Liver (tissue), 9 donors: Measurements from ENCODE around the gene OR2K2. TPM values are rescaled to one million over a fixed set of nuclear protein-coding genes. Genes with fewer than 3 reads are reported as not detected.
"Not testable (repeated sequence)": the region's sequence is repeated elsewhere in the genome, so short reads cannot be mapped to it uniquely, and the experiment has no call there.

ENCODE experiments used
- DNase-seq: peaks from one replicate; pipeline ENCODE4 v3.0.0-alpha.2; 2017; ENCODE audit warnings: low spot score
- H3K27ac ChIP-seq, 2 donors: one replicate each; pipeline ENCODE4 v1.7.0; 2013; ENCODE audit warnings: inconsistent platforms in 2 of 2, low read length in 2 of 2, control low read depth in 1 of 2, low read depth in 1 of 2, mild to moderate bottlenecking in 1 of 2
- H3K27me3 ChIP-seq, 4 donors: one replicate each; pipeline versions ENCODE4 v1.6.1 to v1.7.0; 2013; ENCODE audit warnings: low read length in 3 of 4, inconsistent platforms in 1 of 4, mild to moderate bottlenecking in 1 of 4, moderate library complexity in 1 of 4; ENCODE audit not compliant: control insufficient read depth in 4 of 4, insufficient read depth in 4 of 4
- H3K36me3 ChIP-seq, 4 donors: one replicate each; pipeline versions ENCODE4 v1.6.1 to v1.7.0; 2013; ENCODE audit warnings: low read length in 3 of 4, mild to moderate bottlenecking in 3 of 4, low read depth in 1 of 4, moderate library complexity in 1 of 4; ENCODE audit not compliant: control insufficient read depth in 4 of 4, insufficient read depth in 3 of 4
- H3K4me1 ChIP-seq, 4 donors: one replicate each; pipeline versions ENCODE4 v1.6.1 to v1.7.0; 2013; ENCODE audit warnings: low read length in 3 of 4, mild to moderate bottlenecking in 3 of 4, moderate library complexity in 1 of 4; ENCODE audit not compliant: control insufficient read depth in 4 of 4, insufficient read depth in 4 of 4
- H3K4me3 ChIP-seq, 3 donors: one replicate each; pipeline versions ENCODE4 v1.6.1 to v1.7.0; 2013; ENCODE audit warnings: low read length in 3 of 3, control low read depth in 1 of 3, low read depth in 1 of 3, mild to moderate bottlenecking in 1 of 3
- H3K9ac ChIP-seq, 2 donors: one replicate each; pipeline ENCODE4 v1.7.0; 2013; ENCODE audit warnings: low read length in 2 of 2, mild to moderate bottlenecking in 2 of 2, moderate library complexity in 2 of 2, control low read depth in 1 of 2, low read depth in 1 of 2
- H3K9me3 ChIP-seq, 4 donors: one replicate each; pipeline versions ENCODE4 v1.6.1 to v1.7.0; 2013; ENCODE audit warnings: low read length in 3 of 4; ENCODE audit not compliant: control insufficient read depth in 4 of 4
- EGR1 ChIP-seq, 2 donors: IDR thresholded peaks; 2 replicates each; pipeline ENCODE4 v1.6.1; 2016 to 2018; ENCODE audit warnings: antibody characterized with exemption in 2 of 2, low read depth in 2 of 2
- GABPA ChIP-seq, 2 donors: IDR thresholded peaks in 1 of 2; conservative IDR thresholded peaks in 1 of 2; 2 replicates each; pipeline ENCODE4 v1.6.1; 2016; ENCODE audit warnings: antibody characterized with exemption in 2 of 2, mild to moderate bottlenecking in 1 of 2, moderate library complexity in 1 of 2
- HNF4A ChIP-seq, 2 donors: conservative IDR thresholded peaks; 2 replicates each; pipeline ENCODE4 v1.6.1; 2016; ENCODE audit warnings: antibody characterized with exemption in 2 of 2, mild to moderate bottlenecking in 2 of 2
- RAD21 ChIP-seq, 2 donors: IDR thresholded peaks; 2 replicates each; pipeline ENCODE4 v1.6.1; 2016; ENCODE audit warnings: antibody characterized with exemption in 2 of 2, mild to moderate bottlenecking in 2 of 2
- RXRA ChIP-seq, 2 donors: IDR thresholded peaks; 2 replicates each; pipeline ENCODE4 v1.6.1; 2017 to 2018; ENCODE audit warnings: antibody characterized with exemption in 2 of 2, mild to moderate bottlenecking in 1 of 2
- SP1 ChIP-seq: IDR thresholded peaks from 2 replicates; pipeline ENCODE4 v1.6.1; 2018; ENCODE audit warnings: antibody characterized with exemption, mild to moderate bottlenecking
- YY1 ChIP-seq: IDR thresholded peaks from 2 replicates; pipeline ENCODE4 v1.6.1; 2016; ENCODE audit warnings: antibody characterized with exemption, mild to moderate bottlenecking
- WGBS: extraction: QIAGEN DNeasy Blood & Tissue Kit; methylation state at CpG from one replicate; pipeline ENCODE4 v1.1.7; 2013; 5-methylcytosine and 5-hydroxymethylcytosine counted together
- polyA plus RNA-seq, 2 donors: library from polyadenylated mRNA; stranded (reverse) in 1 of 2; unstranded in 1 of 2; fragments of 200-250 nt in 1 of 2; fragments of >200 nt in 1 of 2; fragmentation: Nextera tagmentation in 1 of 2; extraction: Ambion mirVana in 1 of 2; gene quantifications; one replicate each; pipeline versions ENCODE4 v1.2.1 to v1.2.3, GENCODE V29; 2013 to 2015
- total RNA-seq, 2 donors: library from RNA; depleted of rRNA; stranded (reverse); fragments of >200 nt; gene quantifications; one replicate each; pipeline ENCODE4 v1.2.3, GENCODE V29; 2014
- TF ChIP-seq, protein P1 (sequence below): IDR thresholded peaks from 2 replicates; pipeline ENCODE4 v1.6.1; 2016; ENCODE audit warnings: antibody characterized with exemption
- TF ChIP-seq, protein P2 (sequence below): IDR thresholded peaks from 2 replicates; pipeline ENCODE4 v1.6.1; 2016; ENCODE audit warnings: antibody characterized with exemption
- TF ChIP-seq, protein P3 (sequence below): IDR thresholded peaks from 2 replicates; pipeline ENCODE4 v1.6.1; 2016; ENCODE audit warnings: antibody characterized with exemption, mild to moderate bottlenecking
- donor health status: healthy.
- donor health status: healthy.
- donor health status: healthy.
- donor health status: healthy.
- donor health status: healthy.

OR2K2 gene
- total and polyA plus RNA-seq, 4 donors: not detected

DNA sequence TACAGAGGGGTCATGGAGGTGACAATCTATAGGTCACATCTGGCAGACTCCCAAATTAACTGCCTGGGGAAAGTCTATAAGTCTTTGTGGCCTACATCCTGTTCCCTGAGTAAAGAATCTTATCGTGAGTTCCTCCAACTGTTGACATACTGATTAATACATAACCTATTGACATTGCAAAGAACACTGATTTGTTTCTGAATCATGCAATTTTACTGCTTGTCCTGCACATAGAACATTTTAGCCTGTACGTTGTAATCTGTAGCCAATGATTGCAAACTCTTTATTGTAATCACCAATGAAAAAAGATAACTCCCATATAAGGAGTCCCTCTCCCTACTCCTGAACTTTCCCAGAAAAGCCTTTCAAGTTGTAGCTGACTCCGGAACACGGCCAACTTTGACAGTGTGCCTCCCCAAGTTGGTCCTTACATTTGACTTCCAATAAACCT, 18.8 kb upstream of the OR2K2 start (continued):
- TF ChIP-seq, protein P1, sequence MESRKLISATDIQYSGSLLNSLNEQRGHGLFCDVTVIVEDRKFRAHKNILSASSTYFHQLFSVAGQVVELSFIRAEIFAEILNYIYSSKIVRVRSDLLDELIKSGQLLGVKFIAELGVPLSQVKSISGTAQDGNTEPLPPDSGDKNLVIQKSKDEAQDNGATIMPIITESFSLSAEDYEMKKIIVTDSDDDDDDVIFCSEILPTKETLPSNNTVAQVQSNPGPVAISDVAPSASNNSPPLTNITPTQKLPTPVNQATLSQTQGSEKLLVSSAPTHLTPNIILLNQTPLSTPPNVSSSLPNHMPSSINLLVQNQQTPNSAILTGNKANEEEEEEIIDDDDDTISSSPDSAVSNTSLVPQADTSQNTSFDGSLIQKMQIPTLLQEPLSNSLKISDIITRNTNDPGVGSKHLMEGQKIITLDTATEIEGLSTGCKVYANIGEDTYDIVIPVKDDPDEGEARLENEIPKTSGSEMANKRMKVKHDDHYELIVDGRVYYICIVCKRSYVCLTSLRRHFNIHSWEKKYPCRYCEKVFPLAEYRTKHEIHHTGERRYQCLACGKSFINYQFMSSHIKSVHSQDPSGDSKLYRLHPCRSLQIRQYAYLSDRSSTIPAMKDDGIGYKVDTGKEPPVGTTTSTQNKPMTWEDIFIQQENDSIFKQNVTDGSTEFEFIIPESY: peak; percentile 39
- TF ChIP-seq HNF4A (conservative IDR thresholded peaks at IDR 0.05) (peak; percentile 59), EGR1 (IDR thresholded peaks at IDR 0.05; ENCODE audit: low read depth in 2 of 2) (no peak)

DNA sequence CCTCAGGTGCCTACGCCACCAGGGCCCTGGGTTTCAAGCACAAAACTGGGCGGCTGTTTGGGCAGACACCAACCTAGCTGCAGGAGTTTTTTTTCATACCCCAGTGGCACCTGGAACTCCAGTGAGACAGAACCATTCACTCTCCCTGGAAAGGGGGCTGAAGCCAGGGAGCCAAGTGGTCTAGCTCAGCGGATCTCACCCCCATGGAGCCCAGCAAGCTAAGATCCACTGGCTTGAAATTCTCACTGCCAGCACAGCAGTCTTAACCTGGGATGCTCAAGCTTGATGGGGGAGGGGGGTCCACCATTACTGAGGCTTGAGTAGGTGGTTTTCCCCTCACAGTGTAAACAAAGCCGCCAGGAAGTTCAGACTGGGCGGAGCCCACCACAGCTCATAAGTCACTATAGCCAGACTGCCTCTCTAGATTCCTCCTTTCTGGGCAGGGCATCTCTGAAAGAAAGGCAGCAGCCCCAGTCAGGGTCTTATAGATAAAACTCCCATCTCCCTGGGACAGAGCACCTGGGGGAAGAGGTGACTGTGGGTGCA, 4.4 kb upstream of the OR2K2 start:
- not testable (repeated sequence) for H3K9ac ChIP-seq, H3K9me3 ChIP-seq, H3K4me3 ChIP-seq, H3K27me3 ChIP-seq, H3K4me1 ChIP-seq, H3K27ac ChIP-seq, DNase-seq, H3K36me3 ChIP-seq
- WGBS: 84% methylated on average over 5 of the region's 5 CpGs

DNA sequence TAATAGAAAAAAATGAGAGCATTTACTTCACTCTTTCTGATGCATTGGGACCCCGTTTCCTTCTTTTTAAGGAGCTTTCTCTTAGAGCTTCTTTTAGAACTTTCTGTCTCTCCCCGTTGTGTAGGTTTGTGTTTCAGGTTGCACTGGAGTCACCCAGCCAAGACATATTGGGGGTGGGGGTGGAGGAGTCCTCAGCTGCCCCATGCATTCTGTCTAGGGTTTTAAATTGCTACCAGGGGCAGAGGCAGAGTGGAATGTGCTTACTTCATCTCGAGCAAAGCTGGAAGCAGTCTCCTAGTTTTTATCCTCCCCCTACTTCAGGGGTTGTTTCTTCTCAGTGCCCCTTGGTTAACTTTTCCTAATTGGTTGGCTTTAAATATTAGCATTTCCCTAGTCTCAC, 9.4 kb downstream of the OR2K2 start:
- Histone ChIP-seq H3K4me1 (no peaks in the 10 kb centered on the region), H3K9ac (no peak overlapping the region), H3K36me3 (no peaks in the 10 kb centered on the region), H3K27ac (no peak overlapping the region), H3K9me3 (no peaks in the 10 kb centered on the region), H3K4me3 (no peak overlapping the region), H3K27me3 (no peaks in the 10 kb centered on the region)
- TF ChIP-seq RXRA (IDR thresholded peaks at IDR 0.05) (no peak), YY1 (no peak), GABPA (IDR thresholded peaks at IDR 0.05 in 1 of 2, conservative IDR thresholded peaks at IDR 0.05 in 1 of 2) (no peak), SP1 (no peak), HNF4A (conservative IDR thresholded peaks at IDR 0.05) (no peak), RAD21 (IDR thresholded peaks at IDR 0.05) (no peak)
- TF ChIP-seq, protein P2, sequence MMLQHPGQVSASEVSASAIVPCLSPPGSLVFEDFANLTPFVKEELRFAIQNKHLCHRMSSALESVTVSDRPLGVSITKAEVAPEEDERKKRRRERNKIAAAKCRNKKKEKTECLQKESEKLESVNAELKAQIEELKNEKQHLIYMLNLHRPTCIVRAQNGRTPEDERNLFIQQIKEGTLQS: no peak
- TF ChIP-seq, protein P1: no peak
- TF ChIP-seq, protein P3, sequence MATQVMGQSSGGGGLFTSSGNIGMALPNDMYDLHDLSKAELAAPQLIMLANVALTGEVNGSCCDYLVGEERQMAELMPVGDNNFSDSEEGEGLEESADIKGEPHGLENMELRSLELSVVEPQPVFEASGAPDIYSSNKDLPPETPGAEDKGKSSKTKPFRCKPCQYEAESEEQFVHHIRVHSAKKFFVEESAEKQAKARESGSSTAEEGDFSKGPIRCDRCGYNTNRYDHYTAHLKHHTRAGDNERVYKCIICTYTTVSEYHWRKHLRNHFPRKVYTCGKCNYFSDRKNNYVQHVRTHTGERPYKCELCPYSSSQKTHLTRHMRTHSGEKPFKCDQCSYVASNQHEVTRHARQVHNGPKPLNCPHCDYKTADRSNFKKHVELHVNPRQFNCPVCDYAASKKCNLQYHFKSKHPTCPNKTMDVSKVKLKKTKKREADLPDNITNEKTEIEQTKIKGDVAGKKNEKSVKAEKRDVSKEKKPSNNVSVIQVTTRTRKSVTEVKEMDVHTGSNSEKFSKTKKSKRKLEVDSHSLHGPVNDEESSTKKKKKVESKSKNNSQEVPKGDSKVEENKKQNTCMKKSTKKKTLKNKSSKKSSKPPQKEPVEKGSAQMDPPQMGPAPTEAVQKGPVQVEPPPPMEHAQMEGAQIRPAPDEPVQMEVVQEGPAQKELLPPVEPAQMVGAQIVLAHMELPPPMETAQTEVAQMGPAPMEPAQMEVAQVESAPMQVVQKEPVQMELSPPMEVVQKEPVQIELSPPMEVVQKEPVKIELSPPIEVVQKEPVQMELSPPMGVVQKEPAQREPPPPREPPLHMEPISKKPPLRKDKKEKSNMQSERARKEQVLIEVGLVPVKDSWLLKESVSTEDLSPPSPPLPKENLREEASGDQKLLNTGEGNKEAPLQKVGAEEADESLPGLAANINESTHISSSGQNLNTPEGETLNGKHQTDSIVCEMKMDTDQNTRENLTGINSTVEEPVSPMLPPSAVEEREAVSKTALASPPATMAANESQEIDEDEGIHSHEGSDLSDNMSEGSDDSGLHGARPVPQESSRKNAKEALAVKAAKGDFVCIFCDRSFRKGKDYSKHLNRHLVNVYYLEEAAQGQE: no peak
- DNase-seq: no peak
- 83% methylated on average over 3 of the region's 3 CpGs for WGBS
